Left ventricle myocardium inferior (tissue), 1 donor: ENCODE data around the gene ALCAM. TPM values are rescaled to one million over a fixed set of nuclear protein-coding genes. Genes with fewer than 3 reads are reported as not detected.

ENCODE experiments used
- DNase-seq: peaks from one replicate; pipeline ENCODE4 v3.0.0-alpha.2; 2020
- H3K27ac ChIP-seq: fragments of 200-600 bp; replicated peaks from 2 replicates; pipeline ENCODE4 v1.8.0; 2021
- H3K27me3 ChIP-seq: fragments of 200-600 bp; 2 replicates; pipeline ENCODE4 v1.8.0; 2021; ENCODE audit warnings: low read depth
- H3K36me3 ChIP-seq: fragments of 200-600 bp; 2 replicates; pipeline ENCODE4 v1.8.0; 2021
- H3K4me1 ChIP-seq: fragments of 200-600 bp; 2 replicates; pipeline ENCODE4 v1.8.0; 2021
- H3K4me3 ChIP-seq: fragments of 200-600 bp; 2 replicates; pipeline ENCODE4 v1.8.0; 2021; ENCODE audit warnings: mild to moderate bottlenecking, moderate library complexity
- H3K9me3 ChIP-seq: fragments of 200-600 bp; replicated peaks from 2 replicates; pipeline ENCODE4 v1.8.0; 2021
- CTCF ChIP-seq: fragments of 200-600 bp; IDR thresholded peaks from 2 replicates; pipeline ENCODE4 v1.8.0; 2021; ENCODE audit warnings: antibody characterized with exemption, mild to moderate bottlenecking, borderline replicate concordance
- intact Hi-C: fragments of 100-400 bp; cut with micrococcal nuclease; formaldehyde crosslinking; loops from one replicate; pipeline ENCODE4 v1.11.0; 2022
- total RNA-seq: library from RNA; stranded (reverse); fragmentation: NEBNext Ultra II Directional; extraction: Animal tissue kit (Norgen Biotek cat#: 25700); gene quantifications from one replicate; pipeline ENCODE4 v1.2.1, GENCODE V29; 2021
- donor health status: DM: no; HTN: yes; CAD: no; lungs with severe emphysema.

Gene ALCAM
- total RNA-seq, 1 donor from 2014 or later: 3.7 TPM

GRCh38 chr3:105527949-105528348, 161.2 kb downstream of the ALCAM start:
- H3K27me3 ChIP-seq: no peaks in the 10 kb centered on the region
- intact Hi-C loops: no loop called here
- no peak for DNase-seq

GRCh38 chr3:105528955-105529354, 162.2 kb downstream of the ALCAM start:
- no peak for DNase-seq
- H3K4me1 ChIP-seq: no peaks in the 10 kb centered on the region
- H3K36me3 ChIP-seq: no peaks in the 10 kb centered on the region
- no peaks in the 10 kb centered on the region for H3K9me3 ChIP-seq
- H3K27ac ChIP-seq: no peak overlapping the region
- no peak overlapping the region for H3K4me3 ChIP-seq
- intact Hi-C loops: no loop called here
- H3K27me3 ChIP-seq: no peaks in the 10 kb centered on the region
- no peak for TF ChIP-seq CTCF

More at GRCh38 chr3:105527949-105528348, 161.2 kb downstream of the ALCAM start:
- H3K27ac ChIP-seq: no peak overlapping the region
- no peaks in the 10 kb centered on the region for H3K9me3 ChIP-seq
- H3K36me3 ChIP-seq: no peaks in the 10 kb centered on the region
- H3K4me1 ChIP-seq: no peaks in the 10 kb centered on the region
- TF ChIP-seq CTCF: no peak
- no peak overlapping the region for H3K4me3 ChIP-seq

- Histone ChIP-seq H3K36me3 (no peaks in the 10 kb centered on the region), H3K27me3 (no peaks in the 10 kb centered on the region), H3K27ac (no peak overlapping the region), H3K4me3 (no peak overlapping the region), H3K4me1 (no peaks in the 10 kb centered on the region), H3K9me3 (no peaks in the 10 kb centered on the region)
- no peak for DNase-seq
- intact Hi-C loops: no loop called here
- no peak for TF ChIP-seq CTCF
Observed at GRCh38 chr3:105529456-105529855, 162.7 kb downstream of the ALCAM start.

GRCh38 chr3:105532251-105532650, 165.5 kb downstream of the ALCAM start:
- no peaks in the 10 kb centered on the region for H3K9me3 ChIP-seq
- intact Hi-C loops: no loop called here

GRCh38 chr3:105533960-105534359, 167.3 kb downstream of the ALCAM start:
- no peak for DNase-seq
- Histone ChIP-seq H3K27ac (no peak overlapping the region), H3K9me3 (no peaks in the 10 kb centered on the region), H3K27me3 (no peaks in the 10 kb centered on the region), H3K4me3 (no peak overlapping the region), H3K4me1 (no peaks in the 10 kb centered on the region), H3K36me3 (no peaks in the 10 kb centered on the region)
- intact Hi-C loops: no loop called here
- no peak for TF ChIP-seq CTCF

More at GRCh38 chr3:105532251-105532650, 165.5 kb downstream of the ALCAM start:
- no peak overlapping the region for H3K4me3 ChIP-seq
- no peaks in the 10 kb centered on the region for H3K4me1 ChIP-seq
- no peaks in the 10 kb centered on the region for H3K36me3 ChIP-seq
- H3K27me3 ChIP-seq: no peaks in the 10 kb centered on the region
- no peak for DNase-seq
- H3K27ac ChIP-seq: no peak overlapping the region
- no peak for TF ChIP-seq CTCF

GRCh38 chr3:105534491-105534890, 167.8 kb downstream of the ALCAM start:
- Histone ChIP-seq H3K4me3 (no peak overlapping the region), H3K27me3 (no peaks in the 10 kb centered on the region), H3K4me1 (no peaks in the 10 kb centered on the region), H3K27ac (no peak overlapping the region), H3K9me3 (no peaks in the 10 kb centered on the region), H3K36me3 (no peaks in the 10 kb centered on the region)
- no peak for DNase-seq
- TF ChIP-seq CTCF: no peak
- intact Hi-C loops: no loop called here
